Stimulated activated CD8-positive, alpha-beta memory T cell treated with anti-CD3 and anti-CD28 coated beads, Interleukin-15, amount 100 ng/mL, for 1 hour (primary cell): ENCODE measurements around the gene METRNL.
"Not testable (repeated sequence)": the region's sequence is repeated elsewhere in the genome, so short reads cannot be mapped to it uniquely, and the experiment has no call there.

Experiments
- DNase-seq: peaks from one replicate; pipeline ENCODE4 v3.0.0-alpha.2; 2020; ENCODE audit warnings: low read depth

Gene METRNL

DNA sequence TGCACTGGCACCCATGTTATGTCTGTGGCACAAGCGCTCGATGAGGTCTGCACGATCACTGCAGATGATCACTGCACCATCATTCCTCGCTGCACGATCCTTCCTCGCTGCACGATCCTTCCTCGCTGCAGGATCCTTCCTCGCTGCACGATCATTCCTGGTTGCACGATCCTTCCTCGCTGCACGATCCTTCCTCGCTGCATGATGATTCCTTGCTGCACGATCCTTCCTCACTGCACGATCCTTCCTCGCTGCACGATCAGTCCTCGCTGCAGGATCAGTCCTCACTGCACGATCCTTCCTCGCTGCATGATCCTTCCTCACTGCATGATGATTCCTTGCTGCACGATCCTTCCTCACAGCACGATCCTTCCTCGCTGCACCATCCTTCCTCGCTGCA lies 29.3 kb downstream of the METRNL start:
- no peak for DNase-seq

DNA sequence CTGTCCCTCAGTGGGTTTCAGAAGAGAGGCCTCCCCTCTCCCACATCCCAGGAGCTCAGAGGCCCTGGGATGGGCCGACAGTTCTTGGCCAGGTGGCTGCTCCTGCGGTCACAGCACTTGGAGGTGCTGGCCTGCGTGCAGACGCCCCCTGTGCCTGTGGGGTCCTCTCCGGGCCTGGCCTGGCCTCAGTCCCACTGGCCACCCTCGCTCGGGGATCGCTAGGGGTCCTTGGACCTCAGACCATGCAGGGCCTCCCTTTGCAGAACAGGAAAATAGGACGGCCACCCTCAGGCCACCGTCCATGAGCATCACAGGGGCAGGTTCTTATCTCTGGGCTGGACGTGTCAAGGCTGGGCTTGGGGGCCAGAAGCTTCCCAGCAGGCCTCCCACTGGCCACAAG lies 30.0 kb downstream of the METRNL start:
- no peak for DNase-seq

DNA sequence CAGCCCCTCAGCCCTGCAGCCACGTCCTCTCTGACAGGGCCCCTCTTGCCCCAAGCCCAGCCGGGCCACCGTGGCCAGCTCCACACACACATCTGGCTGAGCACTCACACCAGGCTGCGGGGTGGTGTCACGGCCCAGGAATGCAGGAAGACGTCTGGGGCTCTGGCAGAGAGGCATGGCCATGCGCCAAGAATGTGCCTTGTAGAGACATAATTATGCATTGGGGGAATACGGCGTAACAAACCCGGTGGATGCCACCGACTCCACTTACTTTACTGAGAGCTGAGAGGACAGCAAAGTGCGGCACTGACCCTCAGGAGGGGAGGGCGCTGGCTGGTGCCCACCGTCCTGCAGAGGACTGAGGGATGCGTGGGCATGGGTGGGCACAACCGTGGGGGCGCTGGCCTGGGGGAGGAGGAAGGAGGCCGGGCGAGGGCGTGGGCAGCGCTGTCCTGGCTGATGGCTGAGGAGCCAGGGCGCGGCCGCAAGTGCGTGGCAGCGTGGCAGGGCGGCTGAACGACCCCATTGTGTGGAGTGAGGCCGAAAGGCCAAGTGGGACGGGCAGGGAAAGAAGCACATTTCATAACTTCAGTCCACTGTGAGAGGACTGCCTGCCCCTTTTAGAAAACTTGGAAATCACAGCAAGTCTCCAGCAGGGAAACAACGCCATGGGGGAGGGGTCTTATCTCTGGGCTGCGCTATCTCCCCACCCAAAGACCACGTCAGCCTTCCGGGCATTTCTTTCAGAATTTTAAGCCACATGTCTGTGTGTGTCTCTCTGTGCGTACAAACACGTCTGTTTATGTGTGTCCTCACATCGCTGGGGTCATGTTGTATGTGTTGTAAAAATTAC lies 30.6 kb downstream of the METRNL start:
- DNase-seq: no peak

DNA sequence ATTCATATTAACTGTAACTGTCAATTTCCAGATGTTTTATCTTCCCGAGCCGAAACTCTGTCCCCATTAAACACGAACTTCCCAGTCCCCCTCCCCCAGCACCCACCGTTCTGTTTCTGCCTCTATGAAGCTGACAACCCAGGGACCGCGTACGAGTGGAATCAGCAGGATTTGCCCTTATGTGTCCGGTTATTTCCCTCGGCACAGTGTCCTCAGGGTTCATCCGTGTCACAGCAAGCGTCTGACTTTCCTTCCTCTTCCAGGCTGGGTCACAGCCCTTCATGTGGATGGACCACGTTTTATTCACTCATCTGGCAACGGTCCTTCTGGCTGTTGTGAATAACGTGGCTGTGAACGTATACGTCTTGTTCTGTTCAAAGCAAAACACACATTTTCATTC lies 31.3 kb downstream of the METRNL start:
- no peak for DNase-seq

DNA sequence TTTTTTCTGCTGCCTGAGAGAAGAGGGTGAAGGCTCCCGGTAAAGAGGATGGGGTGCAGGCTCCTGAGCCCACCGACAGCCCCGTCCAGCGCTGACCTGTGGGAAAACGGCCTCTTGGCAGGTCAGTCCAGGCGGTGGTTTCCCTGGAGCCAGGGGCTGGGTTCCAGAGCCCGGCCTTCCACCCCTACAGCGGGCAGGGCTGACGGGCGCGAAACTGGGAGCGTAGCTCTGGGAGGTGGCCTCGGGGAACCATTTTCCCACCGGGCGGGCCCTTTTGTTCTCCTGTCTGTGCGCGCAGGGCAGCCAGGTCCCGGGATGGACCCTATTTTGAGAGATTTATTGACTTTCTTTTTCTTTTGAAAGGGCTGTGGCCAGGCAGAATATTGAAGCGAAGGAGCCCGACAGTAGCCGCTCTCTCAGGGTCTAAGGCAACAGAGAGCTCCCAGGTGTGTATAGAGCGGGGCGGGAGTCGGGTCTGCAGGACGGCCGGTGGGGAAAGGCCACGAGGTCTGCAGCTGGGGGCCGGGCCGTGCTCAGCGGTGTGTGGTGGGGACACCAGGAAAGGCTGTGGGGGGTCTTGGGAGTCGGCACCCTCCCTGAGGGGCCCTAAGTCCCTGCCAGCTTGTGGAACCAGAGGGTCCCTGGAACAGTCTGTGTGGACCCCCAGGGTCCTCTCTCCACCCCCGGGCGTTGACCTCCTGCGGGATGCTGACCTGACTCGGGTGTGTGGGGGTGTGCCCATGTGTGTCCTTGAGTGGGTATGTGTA lies 32.3 kb downstream of the METRNL start:
- DNase-seq: no peak

DNA sequence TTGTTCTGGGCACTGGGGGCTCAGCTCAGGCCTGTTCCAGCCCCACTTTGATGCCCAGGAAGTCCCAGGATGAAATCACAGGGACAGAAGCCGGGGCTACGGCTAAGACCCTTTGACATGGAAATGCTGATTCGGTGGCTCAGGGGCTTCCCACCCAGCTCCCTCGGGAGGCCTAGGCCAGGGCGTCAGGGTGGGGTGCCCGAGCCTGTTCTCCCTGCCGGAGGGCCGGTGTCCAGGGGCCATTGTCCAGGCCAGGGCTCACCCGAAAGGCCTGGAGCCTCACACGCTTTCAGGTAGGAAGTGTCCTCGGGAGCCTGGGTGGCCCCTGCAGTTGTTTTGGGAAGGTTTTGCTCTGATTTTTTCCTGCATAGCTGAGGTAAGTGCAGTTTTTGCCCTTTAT lies 34.0 kb downstream of the METRNL start:
- DNase-seq: no peak

DNA sequence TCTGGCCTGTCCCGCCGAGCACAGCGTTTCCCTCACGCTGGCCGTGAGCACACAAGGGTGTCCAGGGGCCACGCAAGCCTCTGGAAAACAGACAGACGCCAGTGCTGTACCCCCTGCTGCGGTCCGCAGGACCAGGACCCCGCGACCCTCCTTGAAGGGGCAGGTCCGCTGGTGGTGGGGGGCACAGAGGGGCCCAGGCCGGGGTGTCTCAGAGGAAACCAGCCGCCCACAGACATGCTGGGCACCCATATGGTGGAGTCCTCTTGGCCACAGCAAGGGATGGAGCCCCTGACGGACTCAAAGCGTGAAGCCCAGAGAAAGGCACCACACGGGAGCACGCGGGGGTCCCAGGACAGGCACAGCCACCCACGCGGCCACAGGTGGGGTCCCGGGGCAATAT lies 34.4 kb downstream of the METRNL start:
- DNase-seq: no peak

DNA sequence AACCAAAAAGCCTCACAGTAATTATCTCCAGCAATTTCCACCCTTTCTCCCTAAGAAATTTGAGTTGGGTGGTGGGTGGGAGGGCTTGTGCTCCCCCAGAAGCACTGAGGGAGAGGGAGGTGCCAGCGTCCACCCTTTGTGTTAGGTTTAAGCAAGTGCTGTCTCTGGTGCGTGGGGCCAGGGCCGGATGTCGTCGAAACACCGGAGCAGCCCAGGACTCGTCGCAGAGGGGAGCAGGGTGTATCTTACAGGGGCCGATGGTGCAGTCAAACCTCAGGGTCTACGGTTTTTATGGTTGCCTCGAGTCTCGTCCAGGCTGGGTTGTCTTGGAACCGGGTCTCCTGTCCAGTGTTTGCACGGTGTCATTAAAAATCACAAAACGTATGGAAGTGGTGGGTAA lies 35.3 kb downstream of the METRNL start:
- no peak for DNase-seq

DNA sequence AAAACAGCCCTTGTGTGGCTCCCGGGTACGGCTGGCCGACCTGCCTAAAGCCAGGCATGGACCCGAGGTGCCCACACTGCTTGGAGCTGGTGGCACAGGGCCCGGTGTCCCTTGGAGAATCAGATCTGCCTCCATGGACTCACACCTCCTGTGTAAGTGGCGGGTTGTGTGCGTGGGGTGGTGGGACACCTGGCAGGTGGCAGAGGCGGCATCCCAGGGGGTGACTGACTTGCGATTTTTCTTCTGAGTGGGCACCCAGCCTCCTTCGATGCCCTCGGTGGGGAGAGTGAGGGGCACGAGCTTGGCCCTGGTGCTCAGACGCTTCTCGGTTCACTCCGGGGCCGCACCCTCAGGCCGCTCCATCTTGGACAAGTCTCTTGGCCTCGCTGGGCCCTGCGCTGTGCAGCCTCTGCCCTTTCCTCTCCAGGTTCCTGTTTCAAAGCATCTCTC lies 35.8 kb downstream of the METRNL start:
- no peak for DNase-seq

DNA sequence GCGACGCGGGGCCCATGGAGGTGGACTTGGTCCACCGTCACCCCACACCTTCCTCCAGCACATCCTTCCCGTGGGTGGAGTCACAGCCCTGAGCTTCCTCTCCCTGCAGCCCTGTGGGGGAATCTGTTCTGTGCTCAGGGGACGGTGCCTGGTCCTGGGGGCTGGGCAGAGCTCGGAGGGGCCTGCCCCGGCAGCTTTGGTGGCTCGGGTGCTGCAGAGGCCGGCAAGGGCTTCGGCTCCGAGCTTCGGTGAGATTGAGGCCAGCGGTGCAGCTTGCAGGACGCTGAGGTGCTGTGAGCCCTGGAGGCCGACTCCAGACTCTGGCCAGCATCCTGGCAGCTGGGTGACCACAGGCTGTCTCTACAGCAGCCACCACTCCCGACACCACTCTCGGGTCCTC lies 36.4 kb downstream of the METRNL start:
- DNase-seq: no peak

DNA sequence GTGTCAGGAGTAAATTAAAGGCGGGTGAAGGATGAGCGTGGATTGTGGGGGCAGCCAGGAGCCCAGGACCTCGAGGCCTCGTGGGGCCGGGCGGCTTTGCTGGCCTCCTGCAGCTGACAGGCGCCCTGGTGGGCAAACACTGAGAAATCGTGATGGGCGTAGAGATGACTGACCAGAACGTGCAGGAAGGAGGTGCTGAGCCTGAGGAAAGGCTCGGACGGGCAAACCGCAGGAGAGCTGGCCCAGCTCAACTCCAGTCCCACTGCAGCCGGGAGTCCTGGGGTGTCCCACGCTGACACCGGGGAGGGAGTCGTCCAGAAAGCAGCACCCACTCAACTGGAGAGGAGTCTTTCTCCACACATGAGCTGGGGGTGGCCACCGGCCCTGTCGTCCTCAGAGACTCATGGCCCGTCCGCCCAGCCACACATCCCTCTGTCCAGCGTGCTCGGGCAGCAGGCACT lies 36.9 kb downstream of the METRNL start:
- DNase-seq: no peak

DNA sequence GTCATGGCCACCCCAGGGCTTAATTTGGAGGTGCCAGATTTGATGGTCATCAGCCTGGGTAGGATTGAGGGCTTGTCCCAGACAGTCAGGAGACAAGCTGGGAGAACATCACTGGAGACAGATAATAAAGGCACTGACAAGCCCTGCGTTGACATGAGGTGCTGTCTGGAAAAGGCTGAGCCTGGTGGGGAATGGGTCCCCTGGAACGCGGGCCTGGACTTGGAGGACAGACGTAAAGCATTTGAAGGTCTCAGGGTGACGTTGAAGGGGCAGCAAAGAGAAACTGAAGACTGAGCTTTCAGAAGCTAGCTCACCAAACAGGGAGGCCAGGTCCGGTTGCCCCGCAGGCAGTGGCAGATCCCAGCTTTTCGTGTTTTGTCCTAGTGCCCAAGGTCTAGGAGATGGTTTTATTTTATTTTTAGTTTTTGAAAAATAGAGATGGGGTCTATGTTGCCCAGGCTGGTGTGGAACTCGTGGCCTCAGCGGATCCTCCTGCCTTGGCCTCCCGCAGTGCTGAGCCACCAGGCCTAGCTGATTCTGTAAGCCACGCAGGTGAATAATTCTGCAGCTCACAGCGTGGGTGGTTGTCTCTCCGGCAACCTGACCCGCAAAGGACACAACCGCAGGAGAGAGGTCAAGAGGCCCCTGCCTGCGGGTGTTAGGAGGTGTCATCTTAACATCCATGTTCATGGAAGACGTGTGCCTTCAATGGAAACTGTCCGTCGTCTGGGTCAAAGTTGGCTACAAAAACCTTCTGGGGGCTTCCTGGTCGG lies 37.6 kb downstream of the METRNL start:
- no peak for DNase-seq

DNA sequence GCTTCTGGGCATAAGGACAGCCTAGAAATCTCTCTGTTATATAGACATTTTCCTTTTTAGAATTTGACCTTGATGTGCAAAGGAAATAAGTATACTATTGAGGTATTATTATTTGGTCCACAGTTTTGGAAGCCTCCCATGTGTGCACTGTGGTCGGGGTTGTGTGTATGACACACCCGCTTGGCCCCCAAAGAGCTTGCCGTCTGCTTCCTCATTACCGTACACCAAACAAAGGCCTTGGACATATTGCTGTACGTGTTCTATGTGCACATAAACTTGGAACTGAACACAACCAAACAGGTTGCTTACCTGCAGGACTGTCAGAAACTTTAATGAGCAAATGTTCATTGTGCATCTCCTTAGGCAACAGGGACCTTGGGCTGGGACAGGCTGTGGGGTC lies 38.2 kb downstream of the METRNL start:
- DNase-seq: no peak

DNA sequence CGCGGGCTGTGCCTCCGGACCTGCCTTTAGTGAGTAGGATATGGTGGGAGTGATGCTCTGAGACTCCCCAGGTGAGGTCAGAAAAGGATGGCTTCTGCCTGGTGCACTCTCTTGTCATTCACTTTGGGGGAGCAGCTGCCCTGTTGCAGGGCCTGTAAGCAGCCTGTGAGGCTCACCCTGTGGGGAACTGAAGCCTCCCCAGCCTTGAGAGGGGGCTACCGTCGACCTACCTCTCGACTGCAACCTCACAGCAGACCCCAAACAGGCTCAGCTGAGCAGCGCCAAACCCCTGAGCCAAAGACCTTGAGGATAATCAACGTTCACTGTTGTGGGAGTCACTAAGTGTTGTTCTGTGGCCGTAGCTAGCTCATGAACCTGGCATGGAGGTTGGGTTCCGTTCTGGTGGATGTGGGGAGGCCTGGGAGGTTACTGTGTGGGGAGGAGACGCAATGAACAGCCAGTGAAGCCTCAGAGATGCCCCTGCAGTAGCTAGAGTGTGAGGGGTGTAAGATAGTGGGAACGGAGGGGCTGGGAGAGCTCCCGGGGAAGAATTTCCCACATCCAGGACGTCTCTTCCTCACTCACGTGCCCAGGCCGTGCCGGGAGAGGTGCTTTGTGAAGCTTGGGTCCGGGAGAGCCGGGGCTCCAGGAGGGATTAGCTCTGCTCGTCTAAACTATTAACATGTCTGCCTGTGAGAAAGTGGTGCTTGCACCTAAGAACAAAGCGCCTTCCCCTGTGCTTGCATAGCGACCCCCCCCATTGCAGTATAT lies 38.8 kb downstream of the METRNL start:
- DNase-seq: no peak

DNA sequence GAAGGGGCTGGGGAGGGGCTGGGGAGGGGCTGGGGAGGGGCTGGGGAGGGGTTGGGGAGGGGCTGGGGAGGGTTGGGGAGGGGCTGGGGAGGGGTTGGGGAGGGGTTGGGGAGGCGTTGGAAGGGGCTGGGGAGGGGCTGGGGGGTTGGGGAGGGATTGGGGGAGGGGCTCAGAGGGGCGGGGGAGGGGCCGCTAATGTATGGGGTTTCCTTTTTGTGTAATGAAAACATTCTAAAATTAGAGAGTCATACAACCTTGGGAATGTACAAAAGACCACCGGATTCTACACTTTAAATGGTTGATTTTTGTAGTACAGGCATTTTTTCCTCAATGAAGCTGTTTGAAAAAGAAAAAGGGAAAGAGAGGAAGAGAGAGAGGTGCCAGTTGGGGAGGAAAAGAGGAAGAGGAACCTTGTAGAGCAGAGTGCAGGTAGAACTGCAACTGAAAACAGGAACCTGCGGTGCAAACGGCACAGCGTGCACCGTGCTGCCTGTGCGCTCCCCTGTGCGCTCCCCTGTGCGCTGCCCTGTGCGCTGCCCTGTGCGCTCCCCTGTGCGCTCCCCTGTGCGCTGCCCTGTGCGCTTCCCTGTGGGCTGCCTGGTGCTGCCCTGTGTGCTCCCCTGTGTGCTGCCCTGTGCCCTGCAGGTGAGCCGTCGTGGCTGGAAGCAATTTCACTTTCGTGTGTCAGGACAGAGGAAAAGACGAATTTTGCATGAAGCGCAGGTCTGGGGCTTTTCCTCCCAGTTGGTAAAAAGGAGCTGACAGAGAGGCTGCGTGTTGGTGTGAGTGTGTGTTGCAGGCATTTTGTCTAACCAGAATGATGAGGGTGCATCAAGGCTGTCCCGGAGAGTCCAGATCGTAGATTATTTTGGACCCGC lies 40.8 kb downstream of the METRNL start:
- no peak for DNase-seq

DNA sequence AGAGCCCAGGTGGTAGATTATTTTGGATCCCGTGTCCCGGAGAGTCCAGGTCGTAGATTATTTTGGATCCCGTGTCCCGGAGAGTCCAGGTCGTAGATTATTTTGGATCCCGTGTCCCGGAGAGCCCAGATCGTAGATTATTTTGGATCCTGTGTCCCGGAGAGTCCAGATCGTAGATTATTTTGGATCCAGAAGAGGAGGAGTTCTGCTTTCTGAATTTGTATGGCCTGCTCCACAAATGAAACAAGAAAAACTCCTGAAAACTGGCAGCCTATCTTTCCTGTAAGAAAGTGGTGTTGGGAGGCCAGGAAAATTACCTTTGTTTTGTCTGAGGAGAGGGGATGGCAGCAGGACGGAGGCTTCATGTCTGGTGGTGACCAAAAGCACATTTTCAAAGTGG lies 42.1 kb downstream of the METRNL start:
- DNase-seq: not testable (repeated sequence)

DNA sequence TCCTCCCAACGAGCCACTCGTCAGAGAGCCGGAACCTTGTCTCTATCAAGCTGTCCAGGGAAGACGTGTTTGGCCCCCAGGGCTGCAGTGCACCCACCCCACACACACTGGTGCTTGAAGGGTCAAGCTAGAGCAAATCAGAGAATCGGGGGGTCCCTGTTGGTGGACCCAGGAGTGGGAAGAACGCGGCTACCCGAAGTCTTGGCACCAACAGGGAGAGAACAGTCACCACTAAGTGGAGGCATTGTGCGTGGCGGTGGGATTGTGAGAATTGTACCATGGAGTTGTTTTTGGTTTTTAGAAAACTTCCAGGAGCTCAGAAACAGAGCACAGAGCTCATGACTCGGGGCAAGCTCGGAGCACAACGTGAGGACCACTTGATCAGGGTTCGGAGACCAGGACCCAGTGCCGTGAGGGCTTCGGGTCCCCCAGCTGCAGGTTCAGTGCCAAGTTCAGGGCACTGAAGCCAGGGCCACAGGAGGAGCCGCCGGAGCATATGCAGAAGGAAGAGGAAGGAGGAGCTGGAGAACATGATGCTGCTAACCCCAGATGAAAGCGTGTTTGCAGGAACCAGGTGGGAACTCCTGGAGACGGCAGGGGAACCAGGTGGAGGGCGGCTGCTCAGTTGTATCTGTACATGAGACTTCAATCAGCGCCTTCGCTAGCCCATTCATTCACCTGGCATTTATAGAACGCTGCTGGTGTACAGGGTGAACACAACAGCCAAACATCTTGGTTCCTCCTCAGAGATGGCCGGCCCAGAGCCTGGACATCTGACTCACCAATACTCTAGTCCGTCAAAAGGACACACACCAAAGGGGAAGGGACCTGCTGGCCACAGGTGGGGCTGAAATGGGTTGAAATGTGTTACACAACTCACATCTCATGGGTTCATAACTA lies 42.8 kb downstream of the METRNL start:
- DNase-seq: no peak

DNA sequence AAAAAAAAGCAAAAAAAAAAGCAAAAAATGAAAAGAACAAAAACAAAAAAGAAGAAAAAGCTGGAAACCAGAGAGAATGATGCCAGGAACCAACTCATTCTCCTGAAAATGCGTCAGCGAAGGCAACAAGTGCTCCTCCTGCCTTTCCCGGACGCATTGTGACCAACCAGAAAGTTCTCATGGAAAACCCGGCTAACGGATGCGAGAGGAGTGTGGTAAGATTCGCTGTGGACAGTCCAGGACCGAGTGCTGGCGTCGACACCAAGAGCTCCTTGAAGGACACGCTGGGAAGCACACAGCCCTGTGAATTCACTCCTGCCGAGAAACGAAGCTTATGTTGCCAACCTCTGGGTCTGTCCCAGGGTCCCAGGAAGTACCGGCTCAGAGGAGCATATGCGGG lies 43.4 kb downstream of the METRNL start:
- no peak for DNase-seq

DNA sequence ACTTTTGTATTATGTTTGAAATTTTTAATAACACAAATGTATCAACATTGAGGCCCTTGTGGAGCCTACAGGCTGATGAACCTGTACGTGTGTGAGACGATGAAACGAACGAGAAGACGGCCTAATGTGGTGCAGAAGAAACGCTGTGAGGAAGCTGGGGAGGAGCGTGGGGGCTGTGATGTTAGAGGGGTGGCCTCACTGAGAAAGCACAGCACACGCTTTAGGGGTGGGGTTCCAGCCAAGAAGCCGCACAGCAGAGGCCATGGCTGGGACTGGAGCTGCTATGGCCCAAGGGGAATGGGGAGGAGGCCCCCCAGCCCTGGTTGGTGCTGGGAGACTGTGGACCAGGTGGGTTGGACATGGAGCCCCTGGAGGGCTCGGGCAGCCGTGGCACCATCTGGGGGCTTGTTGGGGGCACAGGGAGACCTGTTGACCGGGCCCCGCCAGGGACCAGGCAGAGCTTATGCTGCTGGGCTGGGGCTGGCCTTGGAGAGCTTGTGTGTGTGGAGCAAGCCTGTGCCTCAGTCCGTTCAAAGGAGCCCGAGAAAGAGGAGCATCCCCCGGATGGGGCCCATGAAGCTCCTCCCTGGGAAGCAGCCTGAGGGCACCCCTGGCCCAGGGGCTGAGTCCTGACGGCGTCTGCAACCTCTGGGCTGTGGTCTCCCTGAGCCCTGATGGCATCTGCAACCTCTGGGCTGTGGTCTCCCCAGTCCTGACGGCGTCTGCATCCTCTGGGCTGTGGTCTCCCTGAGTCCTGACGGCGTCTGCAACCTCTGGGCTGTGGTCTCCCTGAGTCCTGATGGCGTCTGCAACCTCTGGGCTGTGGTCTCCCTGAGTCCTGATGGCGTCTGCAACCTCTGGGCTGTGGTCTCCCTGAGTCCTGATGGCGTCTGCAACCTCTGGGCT lies 44.7 kb downstream of the METRNL start:
- no peak for DNase-seq
